HG02840 (cell line): ENCODE measurements around the gene CNTLN.
"Not testable (repeated sequence)": the region's sequence is repeated elsewhere in the genome, so short reads cannot be mapped to it uniquely, and the experiment has no call there.

ENCODE experiments used
- ATAC-seq: cut with Tn5 transposase; IDR thresholded peaks from one replicate; pipeline ENCODE4 v1.9.1; 2021; ENCODE audit warnings: mild to moderate bottlenecking, moderate library complexity, moderate number of reproducible peaks; ENCODE audit not compliant: unreplicated experiment, low FRiP score

The CNTLN gene

GRCh38 chr9:17486396-17486795 lies 351.6 kb downstream of the CNTLN start:
- ATAC-seq = no peak

GRCh38 chr9:17487467-17487866 lies 352.6 kb downstream of the CNTLN start:
- no peak for ATAC-seq

- ATAC-seq = no peak
Observed at GRCh38 chr9:17488662-17489061, 353.8 kb downstream of the CNTLN start.

GRCh38 chr9:17490110-17490509 lies 355.3 kb downstream of the CNTLN start:
- ATAC-seq = no peak

GRCh38 chr9:17491780-17492179 lies 356.9 kb downstream of the CNTLN start:
- no peak for ATAC-seq

- no peak for ATAC-seq
Observed at GRCh38 chr9:17503196-17503595, 368.4 kb downstream of the CNTLN start.

GRCh38 chr9:17509151-17509550 lies 374.3 kb downstream of the CNTLN start:
- ATAC-seq = no peak

GRCh38 chr9:17509701-17510100 lies 374.9 kb downstream of the CNTLN start:
- no peak for ATAC-seq

- ATAC-seq = no peak
Observed at GRCh38 chr9:17519761-17520160, 384.9 kb downstream of the CNTLN start.

GRCh38 chr9:17520268-17521064 lies 385.6 kb downstream of the CNTLN start:
- no peak for ATAC-seq

GRCh38 chr9:17521100-17521855 lies 386.4 kb downstream of the CNTLN start:
- no peak for ATAC-seq

- not testable (repeated sequence) for ATAC-seq
Observed at GRCh38 chr9:17526726-17527125, 391.9 kb downstream of the CNTLN start.

- ATAC-seq = no peak
Observed at GRCh38 chr9:17528859-17529258, 394.0 kb downstream of the CNTLN start.

GRCh38 chr9:17531642-17532254 lies 396.9 kb downstream of the CNTLN start:
- no peak for ATAC-seq

- ATAC-seq = no peak
Observed at GRCh38 chr9:17532461-17532860, 397.6 kb downstream of the CNTLN start.

GRCh38 chr9:17535176-17535575 lies 400.3 kb downstream of the CNTLN start:
- no peak for ATAC-seq

- ATAC-seq = no peak
Observed at GRCh38 chr9:17536027-17536426, 401.2 kb downstream of the CNTLN start.

- no peak for ATAC-seq
Observed at GRCh38 chr9:17551023-17551422, 416.2 kb downstream of the CNTLN start.
